ENCODE data around the gene ANTXRL.
"Not testable (repeated sequence)": the region's sequence is repeated elsewhere in the genome, so short reads cannot be mapped to it uniquely, and the experiment has no call there.

ANTXRL gene

GRCh38 chr10:46253076-46254006 lies 33.5 kb upstream of the ANTXRL start:
- peak in 2 of 10 donors; percentile 31 to 54 for DNase-seq
- intact Hi-C loops (cut with DNase I) = no loop called here

- intact Hi-C loops (cut with DNase I) = no loop called here
- peak in 1 of 10 donors; percentile 22 for DNase-seq
These were observed 32.8 kb upstream of the ANTXRL start for GRCh38 chr10:46254007-46254383.

GRCh38 chr10:46254467-46254866 lies 32.3 kb upstream of the ANTXRL start:
- intact Hi-C loops (cut with DNase I) = no loop called here
- DNase-seq = peak in 1 of 10 donors; percentile 71

- intact Hi-C loops (cut with DNase I) = not testable (repeated sequence)
These were observed 31.6 kb upstream of the ANTXRL start for GRCh38 chr10:46255210-46255609.

GRCh38 chr10:46255801-46256747 lies 30.7 kb upstream of the ANTXRL start:
- intact Hi-C loops (cut with DNase I) = no loop called here
- peak in 7 of 10 donors; percentile 57 to 92 (median 61) for DNase-seq

More at GRCh38 chr10:46255210-46255609, 31.6 kb upstream of the ANTXRL start:
- DNase-seq = peak in 1 of 10 donors; percentile 43

GRCh38 chr10:46257099-46257498 lies 29.7 kb upstream of the ANTXRL start:
- intact Hi-C loops (cut with DNase I) = no loop called here
- no peak for DNase-seq

GRCh38 chr10:46262906-46263560 lies 23.8 kb upstream of the ANTXRL start:
- intact Hi-C loops (cut with DNase I) = not testable (repeated sequence)
- DNase-seq = peak in 1 of 10 donors; percentile 42

- DNase-seq = peak in 1 of 10 donors; percentile 41
- intact Hi-C loops (cut with DNase I) = no loop called here
These were observed 22.9 kb upstream of the ANTXRL start for GRCh38 chr10:46263831-46264268.

- intact Hi-C loops (cut with DNase I) = no loop called here
- peak in 1 of 10 donors; percentile 42 for DNase-seq
These were observed 22.5 kb upstream of the ANTXRL start for GRCh38 chr10:46264336-46264735.

GRCh38 chr10:46264737-46265368 lies 21.9 kb upstream of the ANTXRL start:
- peak in 1 of 10 donors; percentile 33 for DNase-seq
- intact Hi-C loops (cut with DNase I) = no loop called here

- DNase-seq; intact Hi-C loops (cut with DNase I): not testable (repeated sequence)
These were observed 21.1 kb upstream of the ANTXRL start for GRCh38 chr10:46265566-46266305.

- DNase-seq = no peak
- intact Hi-C loops (cut with DNase I) = no loop called here
These were observed 20.4 kb upstream of the ANTXRL start for GRCh38 chr10:46266306-46266985.

GRCh38 chr10:46267132-46267985 lies 19.4 kb upstream of the ANTXRL start:
- intact Hi-C loops (cut with DNase I) = no loop called here

GRCh38 chr10:46268076-46268881 lies 18.5 kb upstream of the ANTXRL start:
- DNase-seq = no peak
- intact Hi-C loops (cut with DNase I) = no loop called here

More at GRCh38 chr10:46267132-46267985, 19.4 kb upstream of the ANTXRL start:
- no peak for DNase-seq

GRCh38 chr10:46269554-46270053 lies 17.2 kb upstream of the ANTXRL start:
- peak in 1 of 10 donors; percentile 45 for DNase-seq
- intact Hi-C loops (cut with DNase I) = not testable (repeated sequence)

GRCh38 chr10:46270086-46270811 lies 16.5 kb upstream of the ANTXRL start:
- peak in 1 of 10 donors; percentile 9 for DNase-seq
- intact Hi-C loops (cut with DNase I) = no loop called here
